ENCODE measurements around the gene CEACAM3. TPM values are rescaled to one million over a fixed set of nuclear protein-coding genes. Genes with fewer than 3 reads are reported as not detected.
"Not testable (repeated sequence)": the region's sequence is repeated elsewhere in the genome, so short reads cannot be mapped to it uniquely, and the experiment has no call there.

Gene CEACAM3
- total and polyA plus RNA-seq, 11 donors: 0.07 to 2.0 (median 1.6) TPM; not detected in 8

GRCh38 chr19:41784743-41785142 is 11.6 kb upstream of the CEACAM3 start:
- ATAC-seq: no peak
- peaks cover 7 to 82% (median 27%) of the 10 kb centered on the region in 9 donors for H3K27me3 ChIP-seq
- peaks cover 0 to 10% (median 0%) of the 10 kb centered on the region in 12 donors for H3K4me1 ChIP-seq
- no peak overlapping the region for H3K27ac ChIP-seq
- no peak overlapping the region for H3K4me3 ChIP-seq
- no peaks in the 10 kb centered on the region for H3K9me3 ChIP-seq
- TF ChIP-seq CTCF (IDR thresholded peaks at IDR 0.05) (no peak), POLR2A (IDR thresholded peaks at IDR 0.05) (no peak)
- DNase-seq: no peak
- WGBS, 4 donors: 51 to 59% (median 52%) methylated on average over 4 of the region's 4 CpGs
- H3K36me3 ChIP-seq: no peaks in the 10 kb centered on the region
- intact Hi-C loops (cut with DNase I): no loop called here

GRCh38 chr19:41785653-41786052 is 10.7 kb upstream of the CEACAM3 start:
- H3K4me1 ChIP-seq: peaks cover 0 to 10% (median 0%) of the 10 kb centered on the region in 12 donors
- no peak overlapping the region for H3K27ac ChIP-seq
- 0 to 5% (median 2%) methylated on average over 10 of the region's 10 CpGs for WGBS, 4 donors
- ATAC-seq (peak in 3 of 4 donors; percentile 44 to 63 (median 51)), DNase-seq (peak in 3 of 5 donors; percentile 37 to 51 (median 50))
- intact Hi-C loops (cut with DNase I): no loop called here
- peaks cover 3 to 83% (median 27%) of the 10 kb centered on the region in 9 donors for H3K27me3 ChIP-seq
- H3K36me3 ChIP-seq: no peaks in the 10 kb centered on the region
- no peak overlapping the region for H3K4me3 ChIP-seq
- no peaks in the 10 kb centered on the region for H3K9me3 ChIP-seq
- TF ChIP-seq POLR2A (IDR thresholded peaks at IDR 0.05) (no peak), CTCF (IDR thresholded peaks at IDR 0.05) (peak; percentile 59 to 79 (median 66))

GRCh38 chr19:41787055-41787454 is 9.3 kb upstream of the CEACAM3 start:
- H3K36me3 ChIP-seq: no peaks in the 10 kb centered on the region
- no peak for ATAC-seq
- intact Hi-C loops (cut with DNase I): no loop called here
- TF ChIP-seq CTCF (IDR thresholded peaks at IDR 0.05) (no peak), POLR2A (IDR thresholded peaks at IDR 0.05) (no peak)
- H3K27ac ChIP-seq: no peak overlapping the region
- WGBS, 4 donors: 64 to 72% (median 68%) methylated on average over 7 of the region's 7 CpGs
- H3K9me3 ChIP-seq: no peaks in the 10 kb centered on the region
- peaks cover 0 to 10% (median 0%) of the 10 kb centered on the region in 12 donors for H3K4me1 ChIP-seq
- DNase-seq: no peak
- H3K27me3 ChIP-seq: peaks cover 8 to 79% (median 27%) of the 10 kb centered on the region in 9 donors
- H3K4me3 ChIP-seq: no peak overlapping the region

GRCh38 chr19:41788518-41788917 is 7.9 kb upstream of the CEACAM3 start:
- ATAC-seq: not testable (repeated sequence)

GRCh38 chr19:41789053-41789452 is 7.3 kb upstream of the CEACAM3 start:
- 67 to 83% (median 80%) methylated on average over 3 to 5 of the region's 5 CpGs for WGBS, 4 donors
- H3K4me1 ChIP-seq: peaks cover 0 to 10% (median 0%) of the 10 kb centered on the region in 12 donors
- peaks cover 7 to 71% (median 18%) of the 10 kb centered on the region in 9 donors for H3K27me3 ChIP-seq
- H3K9me3 ChIP-seq; H3K27ac ChIP-seq; DNase-seq; H3K36me3 ChIP-seq; ATAC-seq; intact Hi-C loops (cut with DNase I); H3K4me3 ChIP-seq: not testable (repeated sequence)

More at GRCh38 chr19:41788518-41788917, 7.9 kb upstream of the CEACAM3 start:
- H3K4me3 ChIP-seq; intact Hi-C loops (cut with DNase I); DNase-seq; H3K36me3 ChIP-seq; H3K27ac ChIP-seq; H3K9me3 ChIP-seq: not testable (repeated sequence)
- WGBS, 4 donors: no CpG with 5 or more reads among the region's 1 CpG
- peaks cover 7 to 76% (median 20%) of the 10 kb centered on the region in 9 donors for H3K27me3 ChIP-seq
- peaks cover 0 to 10% (median 0%) of the 10 kb centered on the region in 12 donors for H3K4me1 ChIP-seq
